ENCODE results near the gene ZC3H18. TPM values are rescaled to one million over a fixed set of nuclear protein-coding genes. Genes with fewer than 3 reads are reported as not detected.
A peak's percentile ranks its signal among the peaks of the same experiment; 100 is the strongest.

ZC3H18 gene
- total RNA-seq, 1 donor from 2014 or later: 13.9 TPM

DNA sequence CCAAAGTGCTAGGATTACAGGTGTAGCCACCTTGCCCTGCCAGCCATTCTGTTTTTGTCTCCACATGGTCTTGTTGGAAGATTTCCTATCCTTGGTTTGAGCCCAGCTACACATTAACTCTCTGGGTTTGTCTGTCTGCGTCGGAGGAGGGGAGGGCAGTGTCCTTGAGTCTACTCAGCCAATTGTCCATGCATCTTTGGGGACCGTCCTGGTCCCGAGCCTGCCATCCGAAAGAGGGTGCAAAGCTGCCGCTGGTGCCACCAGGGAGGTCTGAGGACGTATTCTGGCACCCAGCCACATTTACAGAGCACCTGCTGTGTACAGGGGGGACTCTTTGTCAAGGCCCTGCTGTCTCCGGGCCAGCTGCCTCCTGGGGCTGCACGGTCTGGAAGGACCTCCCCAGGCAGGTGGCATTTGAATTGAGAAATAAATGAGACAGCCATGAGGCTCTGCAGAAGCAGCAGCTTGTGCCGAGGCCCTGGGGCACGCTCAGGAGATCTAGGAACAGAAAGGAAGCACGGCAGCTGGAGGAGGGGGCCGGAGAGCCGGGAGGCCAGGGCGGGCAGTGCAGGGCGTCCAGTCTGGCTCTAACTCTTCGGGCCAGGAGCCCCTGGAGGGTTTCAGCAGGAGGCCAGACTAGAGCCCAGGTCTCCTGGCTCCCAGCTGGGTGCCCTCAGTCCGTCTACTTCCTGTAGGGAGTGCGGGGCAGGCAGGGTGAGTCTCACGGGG, 79.2 kb downstream of the ZC3H18 start:
- DNase-seq (ENCODE audit: low spot score in 2 of 2) (no peak), FAIRE-seq (no peak)

DNA sequence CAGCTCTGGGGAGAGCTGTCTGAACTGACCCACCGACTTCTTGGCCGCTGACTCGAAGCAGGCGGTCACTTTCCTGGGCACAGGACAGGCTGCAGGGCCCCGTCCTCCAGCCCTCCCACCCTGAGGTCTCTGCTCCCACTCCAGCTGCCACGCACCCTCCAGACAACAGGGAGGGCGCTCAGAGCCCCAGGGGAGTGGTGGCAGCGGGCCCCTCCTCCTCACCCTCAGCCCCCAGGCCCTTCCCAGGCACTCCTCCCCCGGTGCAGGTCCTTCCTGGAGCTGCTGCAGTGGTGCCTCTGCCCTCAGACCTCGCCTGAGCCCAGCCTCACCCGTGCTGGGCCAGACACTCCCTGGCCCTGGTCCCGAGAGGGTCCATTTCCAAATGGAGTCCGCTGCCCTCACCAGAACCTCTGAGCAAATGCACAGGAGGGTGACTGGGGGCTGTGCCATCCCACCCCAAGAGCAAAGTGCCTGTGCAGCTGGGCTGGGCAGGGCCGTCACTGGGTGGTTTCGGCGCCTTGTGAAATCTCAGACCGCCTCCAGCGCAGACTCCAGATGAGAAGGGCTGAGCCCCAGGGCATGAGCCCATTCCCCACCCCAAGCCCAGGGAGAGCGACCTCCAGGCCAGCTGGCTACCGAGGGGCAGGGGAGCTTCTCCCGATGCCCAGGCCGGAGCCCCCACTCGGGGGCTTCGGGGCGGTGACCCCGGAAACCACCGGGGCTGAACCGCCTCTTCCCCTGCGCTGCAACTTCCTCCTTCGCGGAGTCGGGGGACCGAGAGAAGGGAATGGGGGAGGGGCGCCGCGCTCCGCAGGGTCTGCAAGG, 79.9 kb downstream of the ZC3H18 start:
- FAIRE-seq: no peak
- no peak for DNase-seq (ENCODE audit: low spot score in 2 of 2)

DNA sequence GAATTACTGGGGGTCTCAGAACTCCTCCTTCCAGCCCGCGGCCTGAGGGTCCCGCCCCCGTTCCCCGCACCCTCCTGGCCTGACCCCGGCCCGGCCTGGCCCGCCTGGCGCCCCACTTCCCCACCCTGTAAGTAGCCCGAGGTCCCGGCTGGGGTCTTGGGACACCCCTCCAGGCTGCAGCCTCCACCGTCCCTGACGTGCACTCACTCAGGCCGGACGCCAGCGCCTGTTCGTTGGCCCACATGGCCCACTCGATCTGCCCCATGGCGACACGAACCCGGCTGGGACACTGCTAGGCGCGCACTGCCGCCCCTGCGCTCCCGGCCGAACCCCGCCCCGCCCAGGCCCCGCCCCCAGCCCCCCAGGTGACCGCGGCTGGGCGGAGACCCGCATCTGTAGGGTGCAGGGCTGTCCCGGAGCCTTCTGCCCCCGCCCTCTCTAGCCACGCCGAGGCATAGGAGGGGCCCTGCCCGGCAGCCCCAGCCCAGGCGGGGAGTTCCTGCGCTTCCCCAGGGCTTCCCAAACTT, 80.6 kb downstream of the ZC3H18 start, which contains the start of gene CYBA:
Gene CYBA (minus strand): TSS at position 305 of the 527 bp plus-strand sequence. CDS start 40 bp downstream, at position 265.
- FAIRE-seq: no peak
- peak; percentile 77 to 82 for DNase-seq (ENCODE audit: low spot score in 2 of 2)

DNA sequence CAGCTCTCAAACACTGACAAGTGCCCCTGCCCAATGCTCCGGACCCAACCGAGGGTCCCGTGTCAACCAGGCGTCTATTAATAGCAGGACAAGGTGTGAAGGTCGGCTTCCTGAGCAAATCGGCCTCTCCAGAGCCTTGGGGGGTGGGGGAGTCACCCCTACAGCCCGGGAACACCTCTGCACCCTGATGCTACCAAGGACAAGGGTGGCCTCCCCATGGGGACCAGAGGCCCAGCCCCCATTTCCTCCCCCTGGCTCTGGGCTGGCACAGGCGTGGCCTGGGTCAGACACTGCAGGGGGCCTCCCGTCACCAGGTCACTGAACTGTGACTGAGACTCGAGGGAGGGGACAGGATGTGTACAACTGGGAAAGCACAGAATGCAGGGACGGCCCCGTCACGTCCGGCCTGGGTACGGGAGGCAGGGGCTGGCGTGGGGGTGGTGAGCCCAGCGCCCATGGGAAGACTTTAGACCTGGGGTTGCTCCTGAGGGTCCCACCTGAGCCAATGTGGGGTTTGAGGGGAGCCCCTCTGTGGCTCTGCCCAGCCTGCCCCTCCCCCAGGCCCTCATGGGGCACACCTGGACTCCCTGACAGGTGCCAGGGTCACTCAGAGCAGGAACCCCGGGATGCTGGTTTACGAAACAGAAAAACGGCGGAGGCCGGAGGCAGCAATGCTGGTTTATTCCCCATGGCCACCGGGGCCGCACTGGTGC, 81.2 kb downstream of the ZC3H18 start:
- DNase-seq (ENCODE audit: low spot score in 2 of 2) (peak in 1 of 2 donors; percentile 75), FAIRE-seq (no peak)

DNA sequence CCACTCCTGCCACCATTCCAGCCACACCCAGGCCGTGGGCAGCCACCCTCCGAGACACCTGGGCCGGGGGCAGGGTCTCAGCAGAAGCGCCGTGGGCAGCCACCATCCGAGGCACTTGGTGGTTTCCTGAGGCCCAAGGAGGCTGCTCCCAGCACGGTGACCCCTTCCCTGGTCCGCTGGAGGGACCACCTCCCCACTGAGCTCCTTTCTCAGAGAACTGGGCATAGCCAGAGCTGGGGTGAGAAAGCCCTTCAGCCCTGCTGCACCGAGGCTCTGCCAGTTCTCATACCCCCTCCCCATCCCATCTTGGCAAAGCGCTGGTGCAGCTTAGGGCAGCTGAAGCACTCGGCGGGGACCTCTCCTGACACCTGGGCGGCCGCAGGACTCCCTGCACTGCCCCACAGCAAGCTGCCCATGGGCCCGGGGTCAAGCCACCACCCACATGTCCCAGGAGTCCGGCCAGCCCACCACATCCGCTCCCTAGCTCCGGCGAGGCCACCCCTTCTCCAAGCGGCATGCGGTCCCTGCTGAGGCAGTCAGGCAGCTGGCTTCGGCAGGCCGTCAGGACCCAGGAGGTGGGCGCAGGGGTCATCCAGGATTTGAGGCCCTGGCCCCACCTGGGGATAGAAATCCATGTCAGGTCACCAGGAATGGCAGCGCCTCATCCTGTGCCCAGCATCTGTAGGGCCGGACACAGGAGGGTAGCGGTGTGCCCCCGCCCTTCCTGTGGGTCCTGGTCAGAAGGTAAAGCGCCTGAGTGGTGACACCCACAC, 82.0 kb downstream of the ZC3H18 start:
- DNase-seq (ENCODE audit: low spot score in 2 of 2) (no peak), FAIRE-seq (no peak)

DNA sequence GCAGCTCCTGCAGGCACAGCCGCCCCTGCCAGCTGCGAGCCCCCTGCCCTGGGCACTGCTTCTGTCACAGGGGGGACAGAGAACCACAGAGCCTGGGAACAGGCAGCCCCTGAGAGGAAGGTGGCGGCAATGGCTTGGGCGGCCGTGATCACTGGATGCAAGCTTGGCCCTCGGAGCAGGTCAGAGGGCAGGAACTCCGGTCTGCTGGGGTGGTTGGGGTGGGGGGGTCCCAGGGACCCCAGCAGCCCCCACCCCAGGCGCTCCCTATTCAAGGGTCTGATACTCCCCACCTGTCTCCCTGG, 82.5 kb downstream of the ZC3H18 start:
- FAIRE-seq: no peak
- no peak for DNase-seq (ENCODE audit: low spot score in 2 of 2)

DNA sequence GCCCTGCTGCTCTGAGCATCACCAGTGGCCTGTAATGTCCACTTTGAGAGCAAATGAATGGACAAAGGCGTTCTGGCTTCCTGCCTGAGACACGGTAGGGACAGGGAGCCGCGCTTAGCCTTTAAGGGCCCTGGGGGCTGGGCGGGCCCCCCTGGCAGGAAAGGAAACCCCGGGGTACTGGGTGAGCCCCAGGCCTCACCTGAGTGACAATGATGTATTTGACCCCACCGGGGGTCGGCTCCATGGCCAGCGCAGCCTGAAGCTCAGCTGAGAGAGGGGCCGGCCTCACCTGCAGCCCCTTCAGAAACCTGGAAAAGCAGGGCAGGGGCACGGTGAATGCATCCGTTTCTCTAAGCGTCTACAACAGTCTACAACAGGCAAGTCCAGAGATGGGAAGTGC, 82.9 kb downstream of the ZC3H18 start:
- FAIRE-seq: no peak

DNA sequence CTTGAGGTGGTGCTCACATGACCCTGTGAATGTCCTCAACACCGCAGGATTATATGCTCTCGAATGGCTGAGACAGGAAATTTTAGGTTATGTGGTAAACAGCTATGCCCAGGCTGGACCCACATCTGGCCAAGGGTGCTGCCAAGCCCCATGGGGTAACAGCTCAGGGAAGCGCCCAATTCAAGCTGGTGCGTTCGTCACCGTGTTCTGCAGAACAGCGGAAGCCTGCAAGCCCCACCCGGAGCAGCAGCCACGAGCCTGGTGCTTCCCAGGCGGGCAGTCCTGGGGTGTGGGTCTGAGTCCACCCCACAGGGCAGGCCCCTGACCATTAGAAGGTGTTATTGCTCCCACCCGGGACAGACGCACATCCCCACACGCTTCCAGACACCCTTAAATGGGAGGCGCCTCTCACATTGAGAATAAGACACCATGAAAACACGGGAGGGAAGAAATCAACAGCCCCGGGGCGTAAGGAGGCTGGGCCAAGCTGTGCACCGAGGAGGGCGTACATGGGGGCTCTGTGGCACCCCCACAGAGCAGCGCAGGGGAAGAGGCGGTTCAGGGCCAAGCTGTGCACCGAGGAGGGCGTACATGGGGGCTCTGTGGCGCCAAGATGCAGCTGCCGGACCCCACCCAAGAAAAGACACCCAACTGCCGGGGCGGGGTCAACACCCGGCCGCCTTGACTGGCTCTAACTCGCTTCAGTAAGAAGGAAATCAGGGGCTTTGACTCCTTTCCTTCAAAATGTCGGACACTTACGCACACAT, 83.6 kb downstream of the ZC3H18 start:
- FAIRE-seq (no peak), DNase-seq (ENCODE audit: low spot score in 2 of 2) (no peak)

More for the DNA sequence above, 82.9 kb downstream of the ZC3H18 start:
- DNase-seq (ENCODE audit: low spot score in 2 of 2): no peak

DNA sequence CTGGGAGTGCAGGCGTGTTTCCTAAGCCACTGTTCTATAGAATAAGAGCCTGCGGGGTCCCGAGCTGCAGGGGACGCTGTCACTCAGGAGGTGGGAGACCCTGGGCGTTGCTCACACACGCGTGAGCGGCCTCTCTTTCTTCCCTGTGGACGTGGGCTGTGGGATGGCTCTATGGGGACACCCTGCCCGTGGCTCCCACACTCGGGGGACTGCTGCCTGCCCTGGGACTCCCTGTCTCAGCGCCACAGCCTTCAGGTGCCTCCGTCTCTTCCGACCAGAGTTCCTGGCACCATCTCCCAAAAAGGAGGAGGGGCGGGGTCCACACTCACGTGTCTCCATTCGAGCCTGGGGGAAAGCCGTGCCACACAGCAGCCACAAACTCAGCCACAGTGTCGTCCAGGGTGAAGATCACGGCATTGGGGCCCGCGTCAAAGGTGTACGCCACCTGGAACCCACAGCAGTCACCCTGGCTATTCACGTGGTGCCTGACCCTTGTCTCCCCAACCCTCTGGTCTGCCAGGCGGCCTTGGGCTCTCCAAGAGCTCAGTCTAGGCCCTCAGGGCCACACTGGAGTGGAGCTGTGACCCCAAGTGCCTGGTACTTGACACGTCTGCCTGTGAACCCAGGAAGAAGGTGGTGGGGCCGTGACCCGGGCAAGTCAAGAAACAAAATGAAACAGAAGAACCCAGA, 84.3 kb downstream of the ZC3H18 start:
- FAIRE-seq (no peak), DNase-seq (ENCODE audit: low spot score in 2 of 2) (no peak)

DNA sequence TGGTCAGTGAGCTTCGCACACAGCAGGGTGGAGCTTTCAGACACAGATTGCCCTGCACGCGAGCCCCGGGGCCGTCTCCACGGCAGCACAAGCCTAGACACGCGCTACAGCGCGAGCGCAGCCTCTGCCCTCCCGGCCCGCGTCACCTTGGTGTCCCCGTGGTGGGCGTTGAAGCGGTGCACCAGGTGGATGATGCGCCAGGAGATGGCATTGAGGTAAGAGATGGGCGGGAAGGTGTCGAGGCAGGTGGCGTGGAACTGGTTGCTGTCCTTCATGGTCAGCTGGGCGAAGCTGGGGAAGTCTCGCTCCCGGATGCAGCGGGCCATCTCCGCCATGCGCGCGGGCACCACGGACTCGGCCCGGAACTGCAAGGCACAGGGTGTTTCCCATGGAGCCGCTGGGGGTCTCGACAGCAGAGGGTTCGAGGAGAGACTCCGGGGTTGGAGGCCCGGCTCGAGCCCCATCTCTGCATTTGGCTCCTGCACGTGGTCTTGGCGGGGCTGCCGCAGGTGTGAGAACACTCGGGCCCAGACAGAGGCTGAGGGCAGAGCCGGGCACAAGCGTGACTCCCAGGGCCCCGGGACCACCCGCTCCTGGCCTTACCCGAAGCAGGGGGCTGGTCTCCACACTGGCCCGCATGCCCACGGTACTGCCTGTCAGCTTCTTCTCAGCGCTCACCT, 85.0 kb downstream of the ZC3H18 start:
- FAIRE-seq (no peak), DNase-seq (ENCODE audit: low spot score in 2 of 2) (no peak)

DNA sequence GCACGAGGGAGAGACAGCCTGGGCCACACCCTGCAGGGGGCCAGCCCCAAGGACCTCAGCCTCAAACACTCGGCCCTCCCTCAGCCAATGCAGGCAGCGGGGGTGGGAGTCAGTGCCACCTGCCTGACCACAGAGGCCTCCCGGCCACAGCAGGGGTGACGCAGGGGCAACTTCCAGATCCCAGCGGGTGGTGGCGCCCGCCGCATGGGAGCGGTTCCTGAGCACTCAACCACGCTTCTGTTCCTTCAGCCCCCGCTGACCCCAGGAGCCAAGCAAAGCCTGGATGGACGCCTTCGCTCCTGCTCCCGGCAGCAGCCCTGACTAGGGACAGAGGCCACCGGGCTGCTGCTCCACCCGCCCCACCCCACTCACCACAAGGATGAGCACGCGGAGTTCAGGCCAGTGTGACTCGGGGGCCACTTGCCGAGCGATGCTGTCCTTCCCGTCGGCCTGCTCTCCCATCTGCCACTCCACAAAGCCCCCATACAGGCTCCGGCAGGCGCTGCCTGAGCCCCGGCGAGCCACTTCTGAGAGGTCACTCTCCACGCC, 85.6 kb downstream of the ZC3H18 start:
- no peak for DNase-seq (ENCODE audit: low spot score in 2 of 2)
- FAIRE-seq: no peak

DNA sequence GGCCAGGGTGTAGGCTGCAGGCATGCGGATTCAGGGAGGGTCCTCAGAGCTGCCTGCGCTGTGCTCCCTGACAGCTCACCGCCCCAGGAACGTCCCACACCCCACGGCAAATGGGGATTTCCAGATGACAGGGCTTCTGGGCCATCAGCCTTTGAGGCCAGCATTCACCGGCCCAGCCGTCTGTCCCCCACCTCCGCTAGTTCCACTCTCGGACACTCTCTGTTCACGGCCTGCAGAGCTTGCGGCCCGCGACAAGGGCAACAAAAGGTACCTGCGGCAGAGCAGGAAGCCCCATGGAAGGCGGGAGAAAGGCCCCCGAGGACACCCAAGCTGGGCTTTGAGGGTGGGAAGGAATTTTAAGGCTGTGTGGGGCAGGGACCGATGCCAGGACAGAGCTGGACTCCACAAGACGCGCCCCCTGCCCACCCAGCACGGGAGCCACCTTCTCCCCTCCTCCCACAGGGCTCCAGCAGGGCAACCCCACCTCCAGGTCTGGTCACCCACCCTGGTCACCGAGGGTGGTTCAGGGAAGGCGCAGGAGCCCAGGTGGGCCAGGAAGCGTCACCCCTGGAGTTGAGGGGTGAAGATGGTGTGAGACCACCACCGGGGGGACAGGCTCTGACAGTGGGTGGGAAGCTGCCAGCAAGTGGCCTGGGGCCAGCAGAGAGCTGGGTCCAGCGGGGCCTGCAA, 86.2 kb downstream of the ZC3H18 start:
- DNase-seq (ENCODE audit: low spot score in 2 of 2) (no peak), FAIRE-seq (no peak)

DNA sequence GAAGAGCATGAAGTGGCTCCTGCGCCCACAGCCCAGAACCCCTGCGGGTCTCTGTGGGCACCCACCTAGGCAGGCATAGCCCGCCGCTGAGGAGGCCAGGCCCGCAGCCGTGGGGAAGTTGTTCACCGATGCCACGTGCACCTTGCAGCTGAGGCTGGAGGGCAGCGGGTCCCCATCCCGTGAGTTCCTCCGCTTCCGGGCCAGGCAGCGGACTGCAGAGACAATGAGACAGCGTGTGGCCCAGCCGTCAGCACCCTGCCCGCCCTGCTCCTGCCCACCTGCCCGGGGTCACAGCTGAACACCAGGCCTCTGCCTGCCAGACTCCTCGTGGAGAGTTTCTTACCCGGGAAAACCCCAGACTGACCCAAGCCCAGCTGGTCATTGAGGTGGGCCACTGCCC, 87.2 kb downstream of the ZC3H18 start:
- FAIRE-seq (no peak), DNase-seq (ENCODE audit: low spot score in 2 of 2) (no peak)

DNA sequence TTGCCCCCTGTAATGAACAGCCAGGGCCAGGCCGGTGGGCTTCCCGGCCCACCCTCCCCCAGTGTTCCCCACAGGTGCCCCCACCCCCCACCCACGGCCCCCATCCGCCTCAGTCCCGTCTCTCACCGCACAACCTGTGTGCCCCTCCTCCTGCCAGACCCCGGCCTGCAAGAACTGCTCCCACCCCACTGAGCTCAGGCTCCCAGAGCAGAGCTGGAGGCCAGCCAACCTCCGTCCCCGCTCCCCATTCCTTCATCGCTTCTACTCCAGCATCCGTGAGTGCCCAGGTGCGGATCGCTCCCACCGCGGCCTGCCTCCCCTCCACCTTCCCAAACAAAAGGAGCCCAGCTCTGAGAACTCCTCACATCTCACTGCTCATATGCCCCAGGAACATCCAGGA, 88.5 kb downstream of the ZC3H18 start:
- DNase-seq (ENCODE audit: low spot score in 2 of 2) (no peak), FAIRE-seq (no peak)

DNA sequence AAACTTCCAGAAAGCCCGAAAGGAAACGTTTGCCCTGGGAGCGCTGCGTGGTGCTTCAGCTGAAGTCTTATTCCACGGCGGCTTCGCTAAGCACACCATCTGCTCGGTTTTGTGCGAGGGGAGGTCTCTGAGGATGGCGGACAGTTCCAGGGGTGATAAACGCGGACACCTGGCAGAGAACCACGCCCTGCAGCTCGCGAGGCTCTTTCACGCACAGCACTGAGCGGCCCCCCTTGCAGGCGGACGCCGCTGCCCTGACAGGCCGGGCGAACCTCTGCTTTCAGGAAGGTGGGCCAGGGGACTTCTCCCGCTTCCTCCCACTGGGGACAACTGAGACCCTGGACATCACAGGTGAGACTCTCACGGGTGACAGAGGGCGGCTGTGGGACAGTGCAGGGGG, 89.0 kb downstream of the ZC3H18 start:
- FAIRE-seq (no peak), DNase-seq (ENCODE audit: low spot score in 2 of 2) (no peak)

DNA sequence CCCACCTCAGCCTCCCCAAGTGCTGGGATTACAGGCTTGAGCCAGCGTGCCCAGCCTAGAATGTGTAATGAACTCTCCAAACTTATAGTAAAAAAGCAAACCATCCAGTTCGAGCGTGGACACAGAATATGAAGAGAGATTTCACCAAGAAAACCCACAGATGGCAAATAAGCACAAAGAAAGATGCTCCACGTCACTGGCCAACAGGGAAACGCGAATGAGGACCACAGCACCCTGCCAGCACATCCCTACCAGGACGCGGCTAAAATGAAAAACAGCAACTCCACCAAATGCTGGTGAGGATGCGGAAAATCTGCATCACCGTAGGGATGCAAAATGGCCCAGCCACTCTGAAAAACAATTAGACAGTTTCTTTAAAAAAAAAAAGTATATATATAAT, 91.3 kb downstream of the ZC3H18 start:
- FAIRE-seq (no peak), DNase-seq (ENCODE audit: low spot score in 2 of 2) (no peak)

DNA sequence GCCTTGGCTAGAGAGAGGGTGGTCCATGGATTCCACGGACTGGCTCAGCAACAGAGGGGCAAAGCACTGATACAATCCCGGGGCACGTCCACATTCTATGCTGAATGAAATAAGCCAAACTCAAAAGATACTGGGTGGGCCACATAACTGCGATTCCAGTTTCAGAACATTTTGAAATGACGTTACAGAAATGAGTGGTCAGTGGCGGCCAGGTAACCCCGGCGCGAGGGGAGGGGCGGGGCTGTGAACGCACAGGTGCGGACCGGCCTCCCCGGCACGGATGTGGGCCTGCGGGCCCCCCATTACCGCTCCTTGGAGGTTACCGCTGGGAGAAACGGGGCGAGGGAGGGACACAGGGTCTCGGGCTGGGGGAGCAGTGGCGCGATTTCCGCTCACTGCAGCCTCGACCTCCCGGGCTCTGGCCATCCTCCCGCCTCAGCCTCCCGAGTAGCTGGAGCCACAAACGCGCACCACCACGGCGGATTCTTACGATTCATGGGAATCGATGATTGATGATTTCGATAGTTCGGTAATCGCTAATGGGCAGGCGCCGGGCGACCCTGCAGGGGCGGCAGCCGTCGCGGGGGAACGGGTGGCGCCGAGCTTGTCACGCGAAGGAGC, 92.1 kb downstream of the ZC3H18 start:
- DNase-seq (ENCODE audit: low spot score in 2 of 2): no peak
- no peak for FAIRE-seq
